Measurements from ENCODE around the gene PLEKHG4. TPM values are rescaled to one million over a fixed set of nuclear protein-coding genes. Genes with fewer than 3 reads are reported as not detected.
A peak's percentile ranks its signal among the peaks of the same experiment; 100 is the strongest.

Gene PLEKHG4
- total RNA-seq, 1 experiment from 2014 or later = 13.9 TPM

DNA sequence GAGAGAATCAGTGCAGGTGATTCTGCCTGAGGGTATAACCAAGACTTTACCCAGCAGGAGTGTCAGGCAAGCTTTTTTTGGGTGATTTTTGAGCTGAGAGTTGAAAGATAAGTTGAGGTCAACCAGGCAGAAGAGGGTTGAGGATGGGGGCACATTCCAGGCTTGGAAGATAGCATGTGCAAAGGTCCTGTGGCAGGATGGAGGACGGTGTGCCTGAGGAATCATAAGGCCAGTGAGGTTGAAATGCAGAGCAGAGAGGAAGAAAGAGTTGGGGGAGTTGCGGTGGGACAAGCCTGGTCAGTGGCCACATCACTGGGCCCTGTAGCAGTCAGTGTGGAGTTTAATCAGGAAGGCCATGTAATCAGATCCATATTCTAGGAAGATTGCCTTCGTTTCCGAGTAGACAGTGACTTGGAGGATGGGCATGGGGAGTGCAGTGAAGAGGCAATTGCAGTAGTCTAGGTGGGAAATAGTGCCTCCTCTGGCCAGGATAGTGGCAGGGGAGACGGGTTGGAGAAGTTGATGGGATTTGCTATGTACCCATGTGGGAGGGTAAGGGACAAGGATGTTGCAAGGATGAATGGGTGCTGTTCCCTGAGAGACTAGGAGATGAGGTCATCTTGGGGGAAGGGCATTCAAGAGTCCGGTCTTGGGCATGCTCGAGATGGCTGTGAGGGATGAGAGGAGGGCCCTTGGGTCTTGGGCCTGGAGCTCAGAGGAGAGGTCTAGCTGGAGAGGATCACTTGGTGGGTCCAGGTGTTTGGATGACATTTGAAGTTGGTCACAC is 3.9 kb downstream of the PLEKHG4 start:
- no peaks in the 10 kb centered on the region for H3K27me3 ChIP-seq (ENCODE audit: insufficient read depth, low read length)
- H3K56ac ChIP-seq (ENCODE audit: insufficient read length, low read depth, low read length) = no peak overlapping the region
- no peak overlapping the region for H2BK5ac ChIP-seq (ENCODE audit: insufficient read length, low read length)
- peaks cover 3 to 5% of the 10 kb centered on the region in 2 experiments; a peak in 3 of 4 replicates for H3K4me1 Mint-ChIP-seq
- H2BK12ac ChIP-seq (ENCODE audit: insufficient read length, low read depth, low read length) = no peak overlapping the region
- H3K4ac ChIP-seq (ENCODE audit: low read depth, low read length) = no peak overlapping the region
- H2BK120ac ChIP-seq (ENCODE audit: low read depth, low read length, poor library complexity, severe bottlenecking) = no peak overlapping the region
- no peak overlapping the region for H2AK5ac ChIP-seq (ENCODE audit: insufficient read length, low read length)
- no peak overlapping the region for H3K23ac ChIP-seq (ENCODE audit: insufficient read length, low read depth, low read length)
- WGBS (ENCODE audit: extremely low coverage, insufficient read length, low lambda C conversion rate) = no CpG with 5 or more reads among the region's 7 CpGs
- H3K4me3 Mint-ChIP-seq = no peak overlapping the region; a peak in 1 of 5 replicates
- H3K14ac ChIP-seq (ENCODE audit: insufficient read depth, low read length) = no peak overlapping the region
- no peaks in the 10 kb centered on the region for H3K4me1 ChIP-seq (ENCODE audit: insufficient read depth, low read length)
- peaks cover 16% of the 10 kb centered on the region for H3K27me3 Mint-ChIP-seq (ENCODE audit: low read depth)
- TF ChIP-seq, protein P1, sequence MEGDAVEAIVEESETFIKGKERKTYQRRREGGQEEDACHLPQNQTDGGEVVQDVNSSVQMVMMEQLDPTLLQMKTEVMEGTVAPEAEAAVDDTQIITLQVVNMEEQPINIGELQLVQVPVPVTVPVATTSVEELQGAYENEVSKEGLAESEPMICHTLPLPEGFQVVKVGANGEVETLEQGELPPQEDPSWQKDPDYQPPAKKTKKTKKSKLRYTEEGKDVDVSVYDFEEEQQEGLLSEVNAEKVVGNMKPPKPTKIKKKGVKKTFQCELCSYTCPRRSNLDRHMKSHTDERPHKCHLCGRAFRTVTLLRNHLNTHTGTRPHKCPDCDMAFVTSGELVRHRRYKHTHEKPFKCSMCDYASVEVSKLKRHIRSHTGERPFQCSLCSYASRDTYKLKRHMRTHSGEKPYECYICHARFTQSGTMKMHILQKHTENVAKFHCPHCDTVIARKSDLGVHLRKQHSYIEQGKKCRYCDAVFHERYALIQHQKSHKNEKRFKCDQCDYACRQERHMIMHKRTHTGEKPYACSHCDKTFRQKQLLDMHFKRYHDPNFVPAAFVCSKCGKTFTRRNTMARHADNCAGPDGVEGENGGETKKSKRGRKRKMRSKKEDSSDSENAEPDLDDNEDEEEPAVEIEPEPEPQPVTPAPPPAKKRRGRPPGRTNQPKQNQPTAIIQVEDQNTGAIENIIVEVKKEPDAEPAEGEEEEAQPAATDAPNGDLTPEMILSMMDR (conservative IDR thresholded peaks at IDR 0.05) = no peak; the same call in 2 of the 3 replicates
- DNase-seq = no peak
- no peaks in the 10 kb centered on the region for H3K9me3 Mint-ChIP-seq
- H3K18ac ChIP-seq (ENCODE audit: insufficient read length, low read depth, low read length) = no peak overlapping the region
- H2BK20ac ChIP-seq (ENCODE audit: low read depth, low read length, poor library complexity, severe bottlenecking) = no peak overlapping the region
- no peak overlapping the region for H2BK15ac ChIP-seq (ENCODE audit: low read depth, low read length)
- no peaks in the 10 kb centered on the region for H3K79me1 ChIP-seq (ENCODE audit: insufficient read depth, low read depth, low read length, poor library complexity, severe bottlenecking)
- H3T11ph ChIP-seq (ENCODE audit: low read length) = no peak overlapping the region
- no peaks in the 10 kb centered on the region for H3K9me3 ChIP-seq (ENCODE audit: control insufficient read depth, low read depth, low read length)
- H3K4me2 ChIP-seq (ENCODE audit: insufficient read depth, insufficient read length, low read length) = no peak overlapping the region
- no peak overlapping the region for H3K9ac ChIP-seq (ENCODE audit: extremely low read depth, insufficient read length, low read length)
- no peak overlapping the region for H4K91ac ChIP-seq (ENCODE audit: insufficient read length, low read depth, low read length)
- H4K20me1 ChIP-seq (ENCODE audit: control insufficient read depth, insufficient read depth, insufficient read length) = no peaks in the 10 kb centered on the region
- H3K27ac ChIP-seq (ENCODE audit: insufficient read length, low read depth, low read length) = no peak overlapping the region
- H4K5ac ChIP-seq (ENCODE audit: insufficient read length, low read depth, low read length) = no peak overlapping the region
- peaks cover 6% of the 10 kb centered on the region for H3K23me2 ChIP-seq (ENCODE audit: insufficient read length, low read depth, low read length, poor library complexity, severe bottlenecking)
- H3K36me3 Mint-ChIP-seq (ENCODE audit: insufficient read depth in 1 of 3, low read depth in 3 of 3) = peaks cover 0 to 7% (median 0%) of the 10 kb centered on the region in 3 experiments; a peak in 2 of 7 replicates
- H4K8ac ChIP-seq (replicated peaks; ENCODE audit: insufficient read length, low read depth, low read length) = no peak overlapping the region
- peak overlapping the region in 1 of 3 experiments; percentile 19; a peak in 1 of 7 replicates for H3K27ac Mint-ChIP-seq
- H2AFZ ChIP-seq (ENCODE audit: low read length) = no peak overlapping the region
- H3K79me2 ChIP-seq (ENCODE audit: insufficient read depth, low read length) = no peaks in the 10 kb centered on the region

All from H9 (cell line).